Endodermal cell (in vitro differentiated cells): Measurements from ENCODE around the gene LEF1. TPM values are rescaled to one million over a fixed set of nuclear protein-coding genes. Genes with fewer than 3 reads are reported as not detected.
A peak's percentile ranks its signal among the peaks of the same experiment; 100 is the strongest.

Experiments used
- DNase-seq: peaks from one replicate; pipeline ENCODE4 v3.0.0-alpha.2; 2017
- H3K27ac ChIP-seq: 2 replicates; pipeline ENCODE4 v1.5.1; 2013; ENCODE audit warnings: mild to moderate bottlenecking, low read depth, low read length, moderate library complexity
- H3K27me3 ChIP-seq: 2 replicates; pipeline ENCODE4 v1.6.1; 2013; ENCODE audit warnings: mild to moderate bottlenecking, low read length, moderate library complexity; ENCODE audit not compliant: insufficient read depth, control insufficient read depth, poor library complexity, severe bottlenecking
- H3K36me3 ChIP-seq: 2 replicates; pipeline ENCODE4 v1.7.0; 2013; ENCODE audit warnings: mild to moderate bottlenecking, low read length, moderate library complexity; ENCODE audit not compliant: control insufficient read depth, insufficient read depth
- H3K4me1 ChIP-seq: one replicate; pipeline ENCODE4 v1.7.0; 2013; ENCODE audit warnings: low read length; ENCODE audit not compliant: control insufficient read depth, insufficient read depth
- H3K4me3 ChIP-seq: 2 replicates; pipeline ENCODE4 v1.5.1; 2013; ENCODE audit warnings: mild to moderate bottlenecking, low read length, moderate library complexity
- H3K9ac ChIP-seq: 2 replicates; pipeline ENCODE4 v1.6.1; 2013; ENCODE audit warnings: mild to moderate bottlenecking, low read length, moderate library complexity; ENCODE audit not compliant: poor library complexity, severe bottlenecking; ENCODE audit errors: extremely low read depth
- H3K9me3 ChIP-seq: 2 replicates; pipeline ENCODE4 v1.6.1; 2013; ENCODE audit warnings: mild to moderate bottlenecking, low read length, moderate library complexity; ENCODE audit not compliant: control insufficient read depth
- H3K27ac Mint-ChIP-seq: 2 replicates; pipeline ENCODE4 v1.8.0; 2020; ENCODE audit warnings: mixed read lengths
- H3K27me3 Mint-ChIP-seq: 2 replicates; pipeline ENCODE4 v1.8.0; 2021; ENCODE audit warnings: mild to moderate bottlenecking, mixed read lengths; ENCODE audit not compliant: insufficient read depth
- H3K36me3 Mint-ChIP-seq: 2 replicates; pipeline ENCODE4 v1.8.0; 2020; ENCODE audit warnings: low read depth, mixed read lengths
- H3K4me1 Mint-ChIP-seq: 2 replicates; pipeline ENCODE4 v1.8.0; 2020; ENCODE audit warnings: mixed read lengths
- H3K4me3 Mint-ChIP-seq: 2 replicates; pipeline ENCODE4 v1.8.0; 2020; ENCODE audit warnings: mild to moderate bottlenecking, moderate library complexity, mixed read lengths
- H3K9me3 Mint-ChIP-seq: 2 replicates; pipeline ENCODE4 v1.8.0; 2020; ENCODE audit warnings: mild to moderate bottlenecking, mixed read lengths
- WGBS, 2 experiments: methylation state at CpG; one replicate each; pipeline versions ENCODE4 v1.1.5 to v1.1.7; 2013; ENCODE audit warnings: missing lambda C conversion rate in 2 of 2, mixed read lengths in 1 of 2; ENCODE audit not compliant: insufficient coverage in 1 of 2, insufficient read length in 1 of 2; 5-methylcytosine and 5-hydroxymethylcytosine counted together
- total RNA-seq, 2 donors: library from RNA; stranded (reverse); fragmentation: NEBNext Ultra II Directional in 1 of 2; extraction: Animal tissue kit (Norgen Biotek cat#: 25700) in 1 of 2; gene quantifications; 2 replicates in 1 of 2; 3 replicates in 1 of 2; pipeline ENCODE4 v1.2.1, GENCODE V29; 2021
- TF ChIP-seq, protein P1 (sequence below): fragments of 200-600 bp; sonication (generic); conservative IDR thresholded peaks from 2 replicates; pipeline ENCODE4 v1.5.0; 2021; ENCODE audit warnings: antibody characterized with exemption, mild to moderate bottlenecking

Gene LEF1
- total RNA-seq, 2 donors from 2014 or later, result 0.95 to 1.6 TPM

- no peaks in the 10 kb centered on the region for H3K9me3 ChIP-seq
- Mint-ChIP-seq H3K36me3 (no peaks in the 10 kb centered on the region), H3K27me3 (peaks cover 40% of the 10 kb centered on the region), H3K27ac (no peak overlapping the region), H3K4me3 (no peak overlapping the region), H3K9me3 (no peaks in the 10 kb centered on the region), H3K4me1 (peaks cover 61% of the 10 kb centered on the region)
- 60% methylated on average over 5 of the region's 5 CpGs; no CpG with 5 or more reads in 1 of the 2 experiments for WGBS, 2 experiments
- peak; percentile 59 for DNase-seq
- H3K27ac ChIP-seq, result no peak overlapping the region
- H3K4me1 ChIP-seq, result peaks cover 16% of the 10 kb centered on the region
- H3K36me3 ChIP-seq, result no peaks in the 10 kb centered on the region
- TF ChIP-seq, protein P1, sequence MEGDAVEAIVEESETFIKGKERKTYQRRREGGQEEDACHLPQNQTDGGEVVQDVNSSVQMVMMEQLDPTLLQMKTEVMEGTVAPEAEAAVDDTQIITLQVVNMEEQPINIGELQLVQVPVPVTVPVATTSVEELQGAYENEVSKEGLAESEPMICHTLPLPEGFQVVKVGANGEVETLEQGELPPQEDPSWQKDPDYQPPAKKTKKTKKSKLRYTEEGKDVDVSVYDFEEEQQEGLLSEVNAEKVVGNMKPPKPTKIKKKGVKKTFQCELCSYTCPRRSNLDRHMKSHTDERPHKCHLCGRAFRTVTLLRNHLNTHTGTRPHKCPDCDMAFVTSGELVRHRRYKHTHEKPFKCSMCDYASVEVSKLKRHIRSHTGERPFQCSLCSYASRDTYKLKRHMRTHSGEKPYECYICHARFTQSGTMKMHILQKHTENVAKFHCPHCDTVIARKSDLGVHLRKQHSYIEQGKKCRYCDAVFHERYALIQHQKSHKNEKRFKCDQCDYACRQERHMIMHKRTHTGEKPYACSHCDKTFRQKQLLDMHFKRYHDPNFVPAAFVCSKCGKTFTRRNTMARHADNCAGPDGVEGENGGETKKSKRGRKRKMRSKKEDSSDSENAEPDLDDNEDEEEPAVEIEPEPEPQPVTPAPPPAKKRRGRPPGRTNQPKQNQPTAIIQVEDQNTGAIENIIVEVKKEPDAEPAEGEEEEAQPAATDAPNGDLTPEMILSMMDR, result no peak
- H3K27me3 ChIP-seq, result peaks cover 15% of the 10 kb centered on the region
- H3K4me3 ChIP-seq, result no peak overlapping the region
- no peak overlapping the region for H3K9ac ChIP-seq
Observed at GRCh38 chr4:108110450-108110849, 58.3 kb downstream of the LEF1 start.

DNA sequence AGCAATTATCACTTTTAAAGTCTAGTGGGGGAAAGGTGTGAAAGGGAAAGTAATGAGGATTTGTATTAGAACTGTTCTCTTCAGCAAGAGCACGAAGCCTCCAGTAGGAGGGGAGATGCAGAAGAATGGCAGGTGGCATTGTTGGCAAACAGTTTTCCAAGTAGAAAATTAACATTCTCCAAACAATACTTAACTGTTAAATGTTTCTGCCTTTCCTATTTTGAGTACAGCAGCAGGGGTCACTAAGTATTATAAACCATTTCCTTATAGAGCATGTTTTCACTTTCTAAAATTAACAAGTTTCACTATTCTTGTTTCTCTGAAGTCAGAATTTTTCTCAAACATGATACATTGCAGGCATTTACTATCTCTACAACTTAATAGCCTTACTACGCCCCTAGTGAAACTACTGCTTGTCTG lies 58.7 kb downstream of the LEF1 start:
- Histone ChIP-seq H3K9ac (no peak overlapping the region), H3K27ac (no peak overlapping the region), H3K4me1 (peaks cover 16% of the 10 kb centered on the region), H3K9me3 (no peaks in the 10 kb centered on the region), H3K27me3 (peaks cover 15% of the 10 kb centered on the region), H3K36me3 (no peaks in the 10 kb centered on the region), H3K4me3 (no peak overlapping the region)
- Mint-ChIP-seq H3K27me3 (peaks cover 40% of the 10 kb centered on the region), H3K4me1 (peaks cover 56% of the 10 kb centered on the region), H3K27ac (no peak overlapping the region), H3K4me3 (no peak overlapping the region), H3K36me3 (no peaks in the 10 kb centered on the region), H3K9me3 (no peaks in the 10 kb centered on the region)
- 48 to 50% methylated on average over 1 to 2 of the region's 2 CpGs for WGBS, 2 experiments
- TF ChIP-seq, protein P1, result peak; percentile 43
- no peak for DNase-seq

DNA sequence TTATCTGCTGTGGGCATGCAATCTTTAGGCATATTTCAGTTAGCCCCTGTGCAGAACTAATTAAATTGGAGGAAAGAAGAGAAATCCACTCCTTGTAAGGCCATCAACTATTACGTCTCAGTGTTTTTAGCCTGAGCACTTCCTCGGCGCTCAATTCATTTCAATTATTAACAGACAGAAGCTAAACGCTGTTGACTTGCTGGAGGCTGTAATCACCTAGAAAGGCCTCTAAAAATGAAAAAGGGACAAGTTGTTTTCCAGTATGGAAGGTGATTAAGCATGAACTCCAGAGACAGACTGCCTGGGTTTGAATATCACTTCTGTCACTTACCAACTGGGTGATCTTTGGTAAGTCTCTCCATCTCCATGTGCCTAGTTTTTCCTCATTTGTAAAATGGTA lies 59.6 kb downstream of the LEF1 start:
- Histone ChIP-seq H3K9ac (no peak overlapping the region), H3K9me3 (no peaks in the 10 kb centered on the region), H3K27ac (no peak overlapping the region), H3K4me3 (no peak overlapping the region), H3K27me3 (peaks cover 15% of the 10 kb centered on the region), H3K4me1 (peaks cover 11% of the 10 kb centered on the region), H3K36me3 (no peaks in the 10 kb centered on the region)
- TF ChIP-seq, protein P1, result no peak
- no peak for DNase-seq
- Mint-ChIP-seq H3K27me3 (peaks cover 40% of the 10 kb centered on the region), H3K4me1 (peaks cover 47% of the 10 kb centered on the region), H3K9me3 (no peaks in the 10 kb centered on the region), H3K27ac (no peak overlapping the region), H3K36me3 (no peaks in the 10 kb centered on the region), H3K4me3 (no peak overlapping the region)
- 92% methylated on average over 4 of the region's 4 CpGs for WGBS, 2 experiments
